CD14-positive monocyte (primary cell): ENCODE results near the gene DMPK. TPM values are rescaled to one million over a fixed set of nuclear protein-coding genes. Genes with fewer than 3 reads are reported as not detected.

Experiments
- DNase-seq, 3 donors: peaks; one replicate each; pipeline ENCODE4 v3.0.0-alpha.2; 2011 to 2022
- H2AFZ ChIP-seq: 2 replicates; pipeline ENCODE4 v1.6.0; 2012; ENCODE audit warnings: mild to moderate bottlenecking, low read depth, low read length, inconsistent platforms; ENCODE audit not compliant: insufficient read depth, poor library complexity, severe bottlenecking
- H3K27ac ChIP-seq, 2 donors: 1 replicate in 1 of 2; 2 replicates in 1 of 2; pipeline ENCODE4 v1.5.1; 2012 to 2013; ENCODE audit warnings: low read length in 2 of 2, control low read depth in 1 of 2, inconsistent platforms in 1 of 2, low read depth in 1 of 2, mild to moderate bottlenecking in 1 of 2
- H3K27me3 ChIP-seq, 2 donors: one replicate each; pipeline versions ENCODE4 v1.6.0 to v1.6.1; 2011 to 2013; ENCODE audit warnings: low read length in 2 of 2; ENCODE audit not compliant: control insufficient read depth in 2 of 2, insufficient read depth in 2 of 2
- H3K36me3 ChIP-seq, 2 donors: replicated peaks in 1 of 2; 1 replicate in 1 of 2; 2 replicates in 1 of 2; pipeline versions ENCODE4 v1.5.1 to v1.6.1; 2012 to 2013; ENCODE audit warnings: low read length in 2 of 2, control low read depth in 1 of 2, inconsistent platforms in 1 of 2, mild to moderate bottlenecking in 1 of 2; ENCODE audit not compliant: insufficient read depth in 2 of 2, control insufficient read depth in 1 of 2
- H3K4me1 ChIP-seq, 2 donors: 1 replicate in 1 of 2; 2 replicates in 1 of 2; pipeline versions ENCODE4 v1.5.1 to v1.6.1; 2012 to 2013; ENCODE audit warnings: low read length in 2 of 2, control low read depth in 1 of 2, inconsistent platforms in 1 of 2, mild to moderate bottlenecking in 1 of 2, moderate library complexity in 1 of 2; ENCODE audit not compliant: insufficient read depth in 2 of 2, control insufficient read depth in 1 of 2
- H3K4me2 ChIP-seq: replicated peaks from 2 replicates; pipeline ENCODE3; 2012; ENCODE audit warnings: low read length, moderate library complexity, mild to moderate bottlenecking; ENCODE audit not compliant: poor library complexity, severe bottlenecking; ENCODE audit errors: extremely low read depth
- H3K4me3 ChIP-seq, 3 experiments: fragments of 200-600 bp in 1 of 3; sonication (generic) in 1 of 3; replicated peaks in 1 of 3; 1 replicate in 2 of 3; 2 replicates in 1 of 3; pipeline ENCODE4 v1.5.1; 2011 to 2013; ENCODE audit warnings: low read length in 3 of 3, mild to moderate bottlenecking in 3 of 3, control low read depth in 2 of 3, low read depth in 2 of 3, inconsistent platforms in 1 of 3, moderate library complexity in 1 of 3
- H3K79me2 ChIP-seq: 2 replicates; pipeline ENCODE4 v1.6.0; 2012; ENCODE audit warnings: mild to moderate bottlenecking, control low read depth, inconsistent platforms, low read length, moderate library complexity; ENCODE audit not compliant: insufficient read depth
- H3K9ac ChIP-seq: 2 replicates; pipeline ENCODE4 v1.6.0; 2017; ENCODE audit warnings: low read length, mild to moderate bottlenecking; ENCODE audit not compliant: insufficient read depth, poor library complexity, severe bottlenecking
- H3K9me3 ChIP-seq, 2 donors: replicated peaks in 1 of 2; 1 replicate in 1 of 2; 2 replicates in 1 of 2; pipeline versions ENCODE4 v1.5.1 to v1.6.1; 2012 to 2013; ENCODE audit warnings: low read length in 2 of 2, control low read depth in 1 of 2; ENCODE audit not compliant: control insufficient read depth in 1 of 2, insufficient read depth in 1 of 2
- H4K20me1 ChIP-seq: 2 replicates; pipeline ENCODE4 v1.6.0; 2012; ENCODE audit warnings: mild to moderate bottlenecking, low read length, control low read depth, moderate library complexity; ENCODE audit not compliant: insufficient read depth
- H3K27ac Mint-ChIP-seq, 7 donors: one replicate each; pipeline ENCODE4 v1.8.0; 2020; ENCODE audit warnings: mild to moderate bottlenecking in 7 of 7, mixed read lengths in 7 of 7, moderate library complexity in 6 of 7, inconsistent platforms in 2 of 7
- H3K27me3 Mint-ChIP-seq, 3 donors: one replicate each; pipeline ENCODE4 v1.8.0; 2021 to 2022; ENCODE audit warnings: low read depth in 3 of 3, mild to moderate bottlenecking in 3 of 3, mixed read lengths in 3 of 3, moderate library complexity in 3 of 3, inconsistent platforms in 1 of 3
- H3K36me3 Mint-ChIP-seq, 2 donors: one replicate each; pipeline ENCODE4 v1.8.0; 2020; ENCODE audit warnings: mixed read lengths in 2 of 2, inconsistent platforms in 1 of 2, mild to moderate bottlenecking in 1 of 2
- H3K4me1 Mint-ChIP-seq: one replicate; pipeline ENCODE4 v1.8.0; 2020; ENCODE audit warnings: mild to moderate bottlenecking, mixed read lengths
- H3K4me3 Mint-ChIP-seq, 2 donors: one replicate each; pipeline ENCODE4 v1.8.0; 2020; ENCODE audit warnings: mild to moderate bottlenecking in 2 of 2, mixed read lengths in 2 of 2, moderate library complexity in 1 of 2
- H3K9me3 Mint-ChIP-seq, 7 donors: one replicate each; pipeline ENCODE4 v1.8.0; 2020 to 2022; ENCODE audit warnings: mixed read lengths in 7 of 7, mild to moderate bottlenecking in 6 of 7, moderate library complexity in 6 of 7, inconsistent platforms in 2 of 7
- CTCF ChIP-seq: fragments of 200-600 bp; IDR thresholded peaks from one replicate; pipeline ENCODE4 v1.8.0; 2022; ENCODE audit warnings: antibody characterized with exemption, mild to moderate bottlenecking
- WGBS: methylation state at CpG from one replicate; pipeline ENCODE4 v1.1.5; 2013; ENCODE audit warnings: missing lambda C conversion rate; ENCODE audit not compliant: insufficient coverage; 5-methylcytosine and 5-hydroxymethylcytosine counted together
- intact Hi-C, 2 donors: fragments of 100-400 bp; cut with micrococcal nuclease; formaldehyde crosslinking; loops; one replicate each; pipeline versions ENCODE4 v1.15.0 to v1.15.1; 2023
- polyA plus RNA-seq, 3 donors: library from polyadenylated mRNA; depleted of rRNA in 1 of 3; unstranded in 2 of 3; stranded (reverse) in 1 of 3; fragments of 300-500 nt in 2 of 3; fragments of >200 nt in 1 of 3; fragmentation: Illumina TruSeq in 2 of 3; gene quantifications; 1 replicate in 2 of 3; 2 replicates in 1 of 3; pipeline ENCODE4 v1.2.3, GENCODE V29; 2012 to 2021

Gene DMPK
- polyA plus RNA-seq, 3 donors: 0.17 to 3.8 TPM; not detected in 1

GRCh38 chr19:45786533-45786894, 4.2 kb upstream of the DMPK start:
- Histone ChIP-seq H4K20me1 (peaks cover 94% of the 10 kb centered on the region), H3K36me3 (no peaks in the 10 kb centered on the region), H3K9me3 (peaks cover 9 to 31% of the 10 kb centered on the region in 2 donors), H3K4me1 (peaks cover 14% of the 10 kb centered on the region in 2 donors), H3K9ac (no peak overlapping the region), H3K79me2 (no peaks in the 10 kb centered on the region), H2AFZ (no peak overlapping the region), H3K4me2 (no peak overlapping the region), H3K27ac (no peak overlapping the region), H3K27me3 (peaks cover 55 to 84% of the 10 kb centered on the region in 2 donors), H3K4me3 (no peak overlapping the region)
- peaks cover 29 to 30% of the 10 kb centered on the region in 2 donors for H3K36me3 Mint-ChIP-seq
- peak overlapping the region in 1 of 2 donors; percentile 86 for H3K4me3 Mint-ChIP-seq
- DNase-seq: no peak
- peaks cover 86 to 96% (median 94%) of the 10 kb centered on the region in 3 donors for H3K27me3 Mint-ChIP-seq
- peaks cover 3 to 41% (median 20%) of the 10 kb centered on the region in 7 donors for H3K9me3 Mint-ChIP-seq
- H3K27ac Mint-ChIP-seq: no peak overlapping the region
- intact Hi-C loops: no loop called here
- H3K4me1 Mint-ChIP-seq: peaks cover 12% of the 10 kb centered on the region
- 97% methylated on average over 21 of the region's 21 CpGs for WGBS
- no peak for TF ChIP-seq CTCF

GRCh38 chr19:45785781-45786532, 3.7 kb upstream of the DMPK start:
- Histone ChIP-seq H3K79me2 (no peaks in the 10 kb centered on the region), H4K20me1 (peaks cover 94% of the 10 kb centered on the region), H3K36me3 (no peaks in the 10 kb centered on the region), H3K9me3 (peaks cover 9 to 34% of the 10 kb centered on the region in 2 donors), H3K9ac (no peak overlapping the region), H3K27me3 (peaks cover 57 to 89% of the 10 kb centered on the region in 2 donors), H3K4me3 (no peak overlapping the region), H3K4me2 (no peak overlapping the region), H2AFZ (no peak overlapping the region), H3K27ac (no peak overlapping the region), H3K4me1 (peaks cover 11 to 14% of the 10 kb centered on the region in 2 donors)
- H3K9me3 Mint-ChIP-seq: peaks cover 3 to 44% (median 22%) of the 10 kb centered on the region in 7 donors
- no peak for DNase-seq
- peaks cover 9% of the 10 kb centered on the region for H3K4me1 Mint-ChIP-seq
- H3K27ac Mint-ChIP-seq: no peak overlapping the region
- peak overlapping the region in 1 of 2 donors; percentile 86 for H3K4me3 Mint-ChIP-seq
- WGBS: 97% methylated on average over 52 of the region's 57 CpGs
- intact Hi-C loops: no loop called here
- peaks cover 29 to 30% of the 10 kb centered on the region in 2 donors for H3K36me3 Mint-ChIP-seq
- H3K27me3 Mint-ChIP-seq: peaks cover 91 to 96% (median 95%) of the 10 kb centered on the region in 3 donors
- TF ChIP-seq CTCF: no peak
